MCF 10A (cell line): ENCODE results near the gene XYLT1. TPM values are rescaled to one million over a fixed set of nuclear protein-coding genes. Genes with fewer than 3 reads are reported as not detected.

ENCODE experiments used
- BruUV-seq: library from RNA; stranded (reverse); fragments of 400-500 nt; replicated peaks from 2 replicates; lab custom pipeline; 2021; lab: Mats Ljungman, UMichigan
- CTCF ChIA-PET: fragments of 300-600 bp; sonication (Branson Sonifier 250); formaldehyde crosslinking; extraction: SDS; loops from one replicate; lab custom pipeline; 2021; ENCODE audit warnings: antibody characterized with exemption, inconsistent platforms; lab: Yijun Ruan, JAX
- POLR2A ChIA-PET: fragments of 300-600, 350-650 bp; sonication (Branson Sonifier 250); formaldehyde crosslinking; extraction: SDS; loops from one replicate; lab custom pipeline; 2020; ENCODE audit warnings: antibody characterized with exemption, inconsistent platforms; lab: Yijun Ruan, JAX
- DNase-seq: peaks from one replicate; pipeline ENCODE4 v3.0.0-alpha.2; 2018; ENCODE audit not compliant: unreplicated experiment
- H3K27ac Mint-ChIP-seq: one replicate; pipeline ENCODE4 v1.8.0; 2022; ENCODE audit warnings: mild to moderate bottlenecking, low read depth, mixed read lengths; ENCODE audit not compliant: unreplicated experiment
- H3K27me3 Mint-ChIP-seq: one replicate; pipeline ENCODE4 v1.8.0; 2022; ENCODE audit warnings: mixed read lengths; ENCODE audit not compliant: insufficient read depth, unreplicated experiment
- H3K36me3 Mint-ChIP-seq: one replicate; pipeline ENCODE4 v1.8.0; 2022; ENCODE audit warnings: mild to moderate bottlenecking, moderate library complexity, mixed read lengths; ENCODE audit not compliant: insufficient read depth, unreplicated experiment
- H3K4me1 Mint-ChIP-seq: one replicate; pipeline ENCODE4 v1.8.0; 2022; ENCODE audit warnings: mixed read lengths; ENCODE audit not compliant: insufficient read depth, unreplicated experiment
- H3K4me3 Mint-ChIP-seq: one replicate; pipeline ENCODE4 v1.8.0; 2022; ENCODE audit warnings: mild to moderate bottlenecking, moderate library complexity, mixed read lengths; ENCODE audit not compliant: unreplicated experiment
- H3K9me3 Mint-ChIP-seq: one replicate; pipeline ENCODE4 v1.8.0; 2022; ENCODE audit warnings: mixed read lengths; ENCODE audit not compliant: unreplicated experiment
- intact Hi-C: fragments of 100-400 bp; cut with micrococcal nuclease; formaldehyde crosslinking; loops from 2 replicates; pipeline ENCODE4 v1.14.1; 2022
- total RNA-seq: library from RNA; stranded (reverse); gene quantifications from 2 replicates; pipeline ENCODE4 v1.2.3, GENCODE V29; 2022
- TF ChIP-seq, protein P1 (sequence below): fragments of 200-600 bp; IDR thresholded peaks from one replicate; pipeline ENCODE4 v1.8.0; 2022; ENCODE audit warnings: antibody characterized with exemption, mild to moderate bottlenecking; ENCODE audit not compliant: unreplicated experiment

Gene XYLT1
- total RNA-seq, 1 experiment from 2014 or later: not detected

DNA sequence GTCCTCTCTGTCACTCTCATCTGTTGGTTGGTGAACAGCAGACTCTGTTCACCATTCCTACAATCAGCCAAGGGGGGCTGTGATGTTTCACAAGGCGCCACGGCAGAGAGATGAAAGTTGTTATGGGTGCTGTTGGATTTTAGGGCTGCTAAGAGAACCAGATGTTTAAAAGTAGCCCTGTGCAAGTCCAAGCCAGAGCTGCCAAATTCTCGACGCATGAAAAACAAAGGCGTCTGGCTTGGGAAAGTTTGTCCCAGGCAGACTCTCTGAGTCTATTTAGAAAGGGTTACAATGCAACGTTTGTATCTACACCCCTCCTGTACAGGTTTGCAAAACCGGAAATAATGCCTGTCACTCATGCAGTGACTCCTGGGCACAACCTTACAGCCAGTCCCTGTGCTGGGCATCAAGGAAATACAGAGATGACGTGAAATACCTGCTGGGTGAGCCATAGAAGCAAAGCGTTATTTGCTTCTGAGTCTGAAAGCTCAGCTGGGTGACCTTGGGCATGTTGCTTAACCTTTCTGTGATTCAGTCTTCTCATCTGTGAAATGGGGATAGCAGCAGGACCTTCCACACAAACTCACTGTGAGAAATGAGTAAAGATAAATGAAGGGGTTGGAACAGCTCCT lies 74.8 kb downstream of the XYLT1 start:
- no peak overlapping the region for H3K4me3 Mint-ChIP-seq
- H3K9me3 Mint-ChIP-seq: peaks cover 37% of the 10 kb centered on the region
- POLR2A ChIA-PET: no interaction called here
- TF ChIP-seq, protein P1, sequence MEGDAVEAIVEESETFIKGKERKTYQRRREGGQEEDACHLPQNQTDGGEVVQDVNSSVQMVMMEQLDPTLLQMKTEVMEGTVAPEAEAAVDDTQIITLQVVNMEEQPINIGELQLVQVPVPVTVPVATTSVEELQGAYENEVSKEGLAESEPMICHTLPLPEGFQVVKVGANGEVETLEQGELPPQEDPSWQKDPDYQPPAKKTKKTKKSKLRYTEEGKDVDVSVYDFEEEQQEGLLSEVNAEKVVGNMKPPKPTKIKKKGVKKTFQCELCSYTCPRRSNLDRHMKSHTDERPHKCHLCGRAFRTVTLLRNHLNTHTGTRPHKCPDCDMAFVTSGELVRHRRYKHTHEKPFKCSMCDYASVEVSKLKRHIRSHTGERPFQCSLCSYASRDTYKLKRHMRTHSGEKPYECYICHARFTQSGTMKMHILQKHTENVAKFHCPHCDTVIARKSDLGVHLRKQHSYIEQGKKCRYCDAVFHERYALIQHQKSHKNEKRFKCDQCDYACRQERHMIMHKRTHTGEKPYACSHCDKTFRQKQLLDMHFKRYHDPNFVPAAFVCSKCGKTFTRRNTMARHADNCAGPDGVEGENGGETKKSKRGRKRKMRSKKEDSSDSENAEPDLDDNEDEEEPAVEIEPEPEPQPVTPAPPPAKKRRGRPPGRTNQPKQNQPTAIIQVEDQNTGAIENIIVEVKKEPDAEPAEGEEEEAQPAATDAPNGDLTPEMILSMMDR: no peak
- peaks cover 2% of the 10 kb centered on the region for H3K36me3 Mint-ChIP-seq
- no peaks in the 10 kb centered on the region for H3K27me3 Mint-ChIP-seq
- DNase-seq: no peak
- no peaks in the 10 kb centered on the region for H3K4me1 Mint-ChIP-seq
- no peak overlapping the region for H3K27ac Mint-ChIP-seq
- no TSS peak for BruUV-seq
- intact Hi-C loops: no loop called here
- CTCF ChIA-PET: no interaction called here

DNA sequence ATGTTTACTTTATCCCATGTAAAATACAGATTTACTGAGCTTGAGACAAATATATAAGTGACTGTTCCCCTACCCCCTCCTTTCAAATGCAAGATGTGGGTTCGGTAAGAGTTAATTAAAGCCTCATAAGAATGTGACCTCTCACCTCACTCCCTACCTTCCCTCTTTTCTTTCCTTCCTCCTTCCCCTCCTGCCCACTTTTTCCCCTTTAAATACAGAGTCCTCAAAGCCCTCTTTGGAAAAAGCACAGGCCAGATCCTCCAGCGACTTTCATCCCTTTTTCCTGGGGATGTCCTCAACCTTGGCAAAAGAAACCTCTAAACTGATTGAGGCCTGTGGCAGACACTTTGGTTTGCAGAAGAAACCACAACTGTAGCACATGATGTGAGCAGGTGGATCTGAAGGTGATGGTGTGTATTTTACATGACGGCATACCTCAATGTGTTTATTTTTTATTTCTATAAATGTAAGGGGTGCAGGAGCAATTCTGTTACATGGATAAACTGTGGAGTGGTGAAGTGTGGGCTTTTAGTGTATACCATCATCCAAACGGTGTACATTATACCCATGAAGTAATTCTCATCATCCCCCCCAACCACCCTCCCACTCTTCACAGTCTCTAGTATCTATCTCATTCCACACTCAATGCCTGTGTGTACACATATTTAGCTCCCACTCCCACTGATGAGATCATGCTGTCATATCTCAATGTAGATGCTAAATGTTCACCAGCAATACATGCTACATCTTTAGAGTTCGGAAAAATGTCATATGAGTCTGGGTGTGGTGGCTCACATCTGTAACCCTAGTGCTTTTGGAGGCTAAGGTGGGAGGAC lies 77.7 kb downstream of the XYLT1 start:
- POLR2A ChIA-PET: no interaction called here
- no TSS peak for BruUV-seq
- Mint-ChIP-seq H3K9me3 (peaks cover 33% of the 10 kb centered on the region), H3K4me1 (no peaks in the 10 kb centered on the region), H3K27ac (no peak overlapping the region), H3K36me3 (peaks cover 4% of the 10 kb centered on the region), H3K27me3 (no peaks in the 10 kb centered on the region), H3K4me3 (no peak overlapping the region)
- no peak for DNase-seq
- CTCF ChIA-PET: no interaction called here
- intact Hi-C loops: no loop called here
- TF ChIP-seq, protein P1: no peak

DNA sequence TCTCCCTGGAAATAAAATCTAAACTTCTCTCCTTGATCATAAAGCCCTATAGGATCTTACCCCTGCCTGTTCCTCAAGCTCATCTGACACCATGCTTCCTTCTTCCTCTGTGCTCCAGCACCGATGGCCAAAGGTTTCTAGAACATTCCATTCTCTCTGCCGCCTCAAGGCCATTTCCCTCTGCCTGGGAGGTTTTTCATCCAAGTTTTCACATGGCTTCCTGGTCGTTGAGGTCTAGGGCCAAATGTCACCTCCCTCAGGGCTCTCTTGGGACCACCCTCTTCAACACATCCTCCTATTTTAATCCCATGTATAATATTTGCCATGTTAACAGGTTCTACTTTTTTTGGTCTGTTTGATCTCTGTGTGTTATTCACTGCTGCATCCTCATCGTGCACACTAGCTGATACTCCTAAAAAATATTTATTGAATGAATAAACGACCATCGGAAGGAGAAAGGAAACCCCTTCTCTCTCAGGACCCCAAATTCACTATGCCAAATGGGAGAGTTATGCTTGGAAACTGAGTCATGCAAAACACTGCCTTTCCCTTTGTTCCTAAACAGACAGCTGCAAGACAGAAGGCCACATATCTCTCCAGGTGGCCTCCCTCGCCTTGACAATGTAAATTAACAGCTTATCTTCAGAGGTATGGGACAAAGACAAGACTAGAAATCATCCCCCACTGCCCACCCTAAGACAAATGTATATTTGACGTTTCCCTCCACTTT lies 78.5 kb downstream of the XYLT1 start:
- Mint-ChIP-seq H3K27me3 (no peaks in the 10 kb centered on the region), H3K4me1 (no peaks in the 10 kb centered on the region), H3K27ac (no peak overlapping the region), H3K9me3 (peaks cover 39% of the 10 kb centered on the region), H3K36me3 (peaks cover 4% of the 10 kb centered on the region), H3K4me3 (no peak overlapping the region)
- CTCF ChIA-PET: no interaction called here
- POLR2A ChIA-PET: no interaction called here
- BruUV-seq: no TSS peak
- intact Hi-C loops: no loop called here
- DNase-seq: no peak
- TF ChIP-seq, protein P1: no peak

DNA sequence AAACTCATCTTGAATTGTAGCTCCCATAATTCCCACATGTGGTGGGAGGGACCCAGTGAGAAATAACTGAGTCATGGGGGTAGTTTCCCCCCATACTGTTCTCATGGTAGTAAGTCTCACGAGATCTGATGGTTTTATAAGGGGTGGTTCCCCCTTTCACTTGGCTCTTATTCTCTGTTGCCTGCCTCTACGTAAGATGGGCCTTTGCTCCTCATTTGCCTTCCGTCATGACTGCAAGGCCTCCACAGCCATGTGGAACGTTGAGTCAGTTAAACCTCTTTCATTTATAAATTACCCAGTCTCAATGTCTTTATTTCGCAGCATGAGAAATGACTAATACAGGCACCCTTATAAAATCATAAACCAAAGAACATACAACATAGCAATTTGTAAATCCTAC lies 79.0 kb downstream of the XYLT1 start:
- H3K27me3 Mint-ChIP-seq: no peaks in the 10 kb centered on the region
- intact Hi-C loops: no loop called here
- H3K9me3 Mint-ChIP-seq: peaks cover 45% of the 10 kb centered on the region
- no TSS peak for BruUV-seq
- ChIA-PET POLR2A (no interaction called here), CTCF (no interaction called here)
- H3K36me3 Mint-ChIP-seq: peaks cover 4% of the 10 kb centered on the region
- no peak for DNase-seq
- H3K4me3 Mint-ChIP-seq: no peak overlapping the region
- no peak overlapping the region for H3K27ac Mint-ChIP-seq
- no peaks in the 10 kb centered on the region for H3K4me1 Mint-ChIP-seq
- TF ChIP-seq, protein P1: no peak
